Right kidney (tissue), 1 donor: Measurements from ENCODE around the gene ZNF200.
"Not testable (repeated sequence)": the region's sequence is repeated elsewhere in the genome, so short reads cannot be mapped to it uniquely, and the experiment has no call there.

Source experiments
- DNase-seq: peaks from one replicate; pipeline ENCODE4 v3.0.0-alpha.2; 2016

Gene ZNF200

GRCh38 chr16:3198334-3199072, 36.5 kb downstream of the ZNF200 start:
- DNase-seq: no peak

- not testable (repeated sequence) for DNase-seq
Observed at GRCh38 chr16:3197694-3198333, 37.1 kb downstream of the ZNF200 start.

GRCh38 chr16:3195975-3196374, 39.0 kb downstream of the ZNF200 start:
- DNase-seq: no peak

GRCh38 chr16:3194792-3195191, 40.2 kb downstream of the ZNF200 start:
- DNase-seq: no peak

GRCh38 chr16:3193221-3194212, 41.4 kb downstream of the ZNF200 start:
- no peak for DNase-seq

- no peak for DNase-seq
Observed at GRCh38 chr16:3192476-3193019, 42.4 kb downstream of the ZNF200 start.

GRCh38 chr16:3190949-3191353, 44.0 kb downstream of the ZNF200 start:
- DNase-seq: peak; percentile 48

GRCh38 chr16:3189869-3190268, 45.1 kb downstream of the ZNF200 start:
- DNase-seq: no peak

GRCh38 chr16:3188925-3189825, 45.8 kb downstream of the ZNF200 start:
- DNase-seq: peak; percentile 61

- DNase-seq: peak; percentile 51
Observed at GRCh38 chr16:3188675-3188924, 46.4 kb downstream of the ZNF200 start.

- DNase-seq: peak; percentile 63
Observed at GRCh38 chr16:3187798-3188674, 46.9 kb downstream of the ZNF200 start, which contains the start of gene OR1F1. Gene OR1F1, plus strand, starts transcription at chr16:3188204.

- DNase-seq: no peak
Observed at GRCh38 chr16:3186946-3187690, 47.8 kb downstream of the ZNF200 start.

GRCh38 chr16:3183445-3184139, 51.4 kb downstream of the ZNF200 start:
- DNase-seq: no peak

- peak; percentile 69 for DNase-seq
Observed at GRCh38 chr16:3182608-3183444, 52.1 kb downstream of the ZNF200 start.

GRCh38 chr16:3182293-3182607, 52.7 kb downstream of the ZNF200 start:
- not testable (repeated sequence) for DNase-seq

- no peak for DNase-seq
Observed at GRCh38 chr16:3180445-3180878, 54.5 kb downstream of the ZNF200 start.

GRCh38 chr16:3179651-3180050, 55.3 kb downstream of the ZNF200 start:
- no peak for DNase-seq
